RCC 7860 (cell line): ENCODE measurements around the gene LCE1E.

Experiments
- DNase-seq: peaks from one replicate; pipeline ENCODE4 v3.0.0-alpha.2; 2015; ENCODE audit warnings: low spot score
- FAIRE-seq: peaks from 2 replicates; lab custom pipeline; 2012; peaks lifted over from hg19 to GRCh38; lab: Jason Lieb, UNC

The LCE1E gene

DNA sequence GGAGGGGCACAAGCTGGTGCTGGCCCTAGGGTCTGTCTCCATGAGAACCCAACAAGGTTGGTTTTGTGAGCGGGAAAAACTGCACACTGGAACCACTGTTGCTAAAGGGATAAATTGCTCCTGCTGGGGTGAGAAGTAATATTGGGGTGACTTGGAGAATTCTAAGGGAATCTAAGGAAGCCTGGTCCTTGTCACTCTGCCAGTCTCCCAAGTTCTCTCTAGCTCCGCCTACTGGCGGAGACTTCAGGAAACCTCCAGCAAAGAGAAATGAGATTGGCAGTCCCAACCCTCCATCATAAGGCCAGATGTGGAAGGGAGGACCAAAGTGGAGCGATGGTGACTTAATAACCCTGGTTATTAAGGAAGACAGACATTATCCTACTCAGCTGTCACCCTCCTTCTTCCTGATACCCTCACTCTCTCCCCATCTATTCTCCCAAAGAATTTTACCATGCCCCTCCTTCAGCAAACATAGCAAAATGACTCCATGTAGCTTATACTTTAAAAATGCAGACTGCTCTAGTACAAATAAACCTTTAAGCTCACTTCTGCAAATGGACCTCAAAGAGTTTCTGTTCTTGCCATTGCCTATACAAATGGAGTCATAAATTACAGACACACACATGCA lies 8.4 kb upstream of the LCE1E start:
- no peak for FAIRE-seq
- DNase-seq: no peak

- no peak for FAIRE-seq
- no peak for DNase-seq
Observed at GRCh38 chr1:152783095-152783494, 3.0 kb upstream of the LCE1E start.

DNA sequence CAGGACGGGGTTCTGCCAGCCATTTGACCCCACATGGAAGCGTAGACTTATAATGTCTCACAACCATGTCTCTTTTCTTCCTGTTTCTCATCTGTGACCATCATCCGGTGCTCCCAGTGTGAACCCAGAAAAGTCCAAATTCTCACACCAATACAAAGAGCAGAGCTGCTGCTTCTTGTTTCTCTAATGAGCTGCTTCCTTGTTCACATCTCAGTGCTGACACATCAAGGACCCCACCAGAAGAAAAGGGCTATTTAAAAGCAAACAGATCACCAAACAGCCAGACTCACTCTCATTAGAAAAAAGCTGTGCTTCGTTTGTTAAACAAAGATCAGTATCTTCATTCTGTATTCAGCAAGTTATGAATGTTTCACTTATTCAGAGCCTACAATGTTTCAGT lies 9.6 kb downstream of the LCE1E start:
- DNase-seq: no peak
- no peak for FAIRE-seq

DNA sequence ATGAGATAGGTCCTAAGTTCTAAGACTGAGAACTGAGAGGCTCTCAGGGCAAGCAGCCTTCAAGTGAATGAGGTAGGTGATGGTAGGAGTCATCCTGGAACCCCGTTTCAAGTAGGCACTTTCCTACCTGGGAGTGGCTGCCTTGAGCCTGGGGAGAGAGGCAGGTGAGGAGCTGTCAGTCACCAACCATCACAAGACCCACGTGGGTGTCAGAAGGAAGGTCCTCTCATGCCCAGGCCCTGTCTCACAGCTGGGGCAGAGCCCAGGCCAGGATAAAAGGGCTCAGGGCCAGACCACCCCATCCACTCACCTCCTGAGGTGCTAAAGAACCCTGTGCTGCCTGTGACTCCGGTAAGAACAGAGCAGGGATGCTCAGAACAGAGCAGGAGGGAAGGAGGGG lies 10.4 kb downstream of the LCE1E start, which contains the start of gene LCE1D:
Gene LCE1D (plus strand): TSS at position 301 of the 400 bp plus-strand sequence. CDS start 1,074 bp downstream, outside the sequence.
- FAIRE-seq: no peak
- no peak for DNase-seq

- DNase-seq (no peak), FAIRE-seq (no peak)
Observed at GRCh38 chr1:152801333-152801732, 15.3 kb downstream of the LCE1E start.

- no peak for FAIRE-seq
- no peak for DNase-seq
Observed at GRCh38 chr1:152806576-152806975, 20.5 kb downstream of the LCE1E start, which contains the start of gene LCE1C. Gene LCE1C, minus strand, starts transcription at chr1:152806651. Its CDS starts 1,173 bp downstream, at chr1:152805478.

- DNase-seq (no peak), FAIRE-seq (no peak)
Observed at GRCh38 chr1:152811050-152811449, 25.0 kb downstream of the LCE1E start.

DNA sequence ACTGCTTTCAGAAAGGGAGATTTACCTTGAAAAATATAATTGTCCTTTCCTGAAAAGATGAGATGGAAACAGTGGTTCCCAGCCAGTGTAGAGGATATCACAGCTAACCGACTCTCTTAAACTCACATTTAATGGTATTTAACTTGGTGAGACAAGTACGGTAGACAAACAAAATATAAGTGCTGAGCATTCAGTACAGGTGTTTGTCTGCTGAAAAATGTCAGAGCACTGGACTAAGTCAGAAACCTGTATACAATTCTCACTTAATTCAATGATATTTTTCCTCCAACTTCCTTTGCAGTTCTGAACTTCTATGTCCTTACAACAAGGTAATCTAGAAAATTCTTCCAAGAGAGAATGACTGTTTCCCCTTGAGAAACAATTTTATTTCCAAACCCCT lies 25.6 kb downstream of the LCE1E start, which contains the start of gene LCE1B:
Gene LCE1B (plus strand): TSS at position 301 of the 400 bp plus-strand sequence. CDS start 476 bp downstream, outside the sequence.
- FAIRE-seq (no peak), DNase-seq (no peak)

DNA sequence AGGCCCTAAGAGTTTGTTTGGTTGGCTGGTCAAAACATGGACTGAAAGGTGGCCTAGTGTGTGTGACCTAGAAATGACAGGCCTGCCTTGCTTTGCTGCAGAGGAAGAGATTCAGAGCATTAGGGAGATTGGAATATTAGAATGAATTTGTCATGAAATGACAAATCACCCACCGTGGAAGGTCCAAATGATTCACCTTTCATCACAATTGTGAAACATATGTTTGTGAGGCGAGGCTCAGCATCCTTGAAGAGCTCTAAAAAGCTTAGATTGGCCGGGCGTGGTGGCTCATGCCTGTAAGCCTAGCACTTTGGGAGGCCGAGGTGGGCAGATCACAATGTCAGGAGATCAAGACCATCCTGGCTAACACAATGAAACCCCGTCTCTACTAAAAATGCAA lies 31.3 kb downstream of the LCE1E start:
- FAIRE-seq: no peak
- no peak for DNase-seq

GRCh38 chr1:152823294-152823693 lies 37.2 kb downstream of the LCE1E start:
- FAIRE-seq (no peak), DNase-seq (no peak)

DNA sequence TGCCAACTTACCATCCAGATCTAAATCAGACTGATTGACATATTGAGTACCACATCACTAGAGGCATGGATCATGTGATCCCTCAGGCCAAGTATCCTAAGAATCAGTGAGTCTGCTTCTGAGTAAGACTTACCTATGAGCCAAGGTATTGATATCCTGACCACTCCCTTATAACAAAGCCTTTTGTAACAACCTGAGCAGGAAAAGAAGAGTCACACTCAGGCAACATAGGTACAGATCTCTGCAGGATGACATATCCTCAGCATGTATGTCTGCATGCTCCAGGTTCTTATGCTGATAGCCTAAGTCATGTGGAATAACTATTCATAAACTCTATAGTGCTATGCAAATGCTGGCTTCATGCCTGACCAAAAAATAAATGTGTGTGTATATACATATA lies 38.9 kb downstream of the LCE1E start:
- no peak for DNase-seq
- no peak for FAIRE-seq

DNA sequence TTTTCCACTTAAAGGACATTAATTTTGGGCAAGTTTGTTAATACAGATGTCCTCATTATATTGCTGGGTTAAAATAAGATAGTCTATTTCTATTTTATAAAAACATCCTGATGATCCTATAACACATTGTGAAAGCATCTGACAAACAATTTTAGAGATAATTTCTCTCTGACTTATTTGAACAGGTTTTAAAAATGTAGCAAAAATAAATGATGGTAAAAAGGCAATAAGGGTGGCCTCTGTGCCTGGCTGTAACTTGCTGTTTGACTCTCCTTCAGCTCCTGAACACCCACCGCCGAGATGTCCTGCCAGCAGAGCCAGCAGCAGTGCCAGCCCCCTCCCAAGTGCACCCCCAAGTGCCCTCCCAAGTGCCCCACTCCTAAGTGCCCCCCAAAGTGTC lies 41.1 kb downstream of the LCE1E start, which contains the start of gene LCE1A:
Gene LCE1A (plus strand): TSS at position 301 of the 400 bp plus-strand sequence. CDS start 0 bp downstream, at position 301.
- DNase-seq: no peak

GRCh38 chr1:152836870-152837269 lies 50.8 kb downstream of the LCE1E start:
- FAIRE-seq (no peak), DNase-seq (no peak)

More for the DNA sequence above, 41.1 kb downstream of the LCE1E start, which contains the start of gene LCE1A:
- no peak for FAIRE-seq
